ENCODE results near the gene PAWR. TPM values are rescaled to one million over a fixed set of nuclear protein-coding genes. Genes with fewer than 3 reads are reported as not detected.
A peak's percentile ranks its signal among the peaks of the same experiment; 100 is the strongest.

PAWR gene
- total and polyA plus RNA-seq, 9 of the 15 experiments (the other 6 are each of a cell fraction or from before 2014, with no cell fraction given), result 0.82 TPM; not detected in 8

DNA sequence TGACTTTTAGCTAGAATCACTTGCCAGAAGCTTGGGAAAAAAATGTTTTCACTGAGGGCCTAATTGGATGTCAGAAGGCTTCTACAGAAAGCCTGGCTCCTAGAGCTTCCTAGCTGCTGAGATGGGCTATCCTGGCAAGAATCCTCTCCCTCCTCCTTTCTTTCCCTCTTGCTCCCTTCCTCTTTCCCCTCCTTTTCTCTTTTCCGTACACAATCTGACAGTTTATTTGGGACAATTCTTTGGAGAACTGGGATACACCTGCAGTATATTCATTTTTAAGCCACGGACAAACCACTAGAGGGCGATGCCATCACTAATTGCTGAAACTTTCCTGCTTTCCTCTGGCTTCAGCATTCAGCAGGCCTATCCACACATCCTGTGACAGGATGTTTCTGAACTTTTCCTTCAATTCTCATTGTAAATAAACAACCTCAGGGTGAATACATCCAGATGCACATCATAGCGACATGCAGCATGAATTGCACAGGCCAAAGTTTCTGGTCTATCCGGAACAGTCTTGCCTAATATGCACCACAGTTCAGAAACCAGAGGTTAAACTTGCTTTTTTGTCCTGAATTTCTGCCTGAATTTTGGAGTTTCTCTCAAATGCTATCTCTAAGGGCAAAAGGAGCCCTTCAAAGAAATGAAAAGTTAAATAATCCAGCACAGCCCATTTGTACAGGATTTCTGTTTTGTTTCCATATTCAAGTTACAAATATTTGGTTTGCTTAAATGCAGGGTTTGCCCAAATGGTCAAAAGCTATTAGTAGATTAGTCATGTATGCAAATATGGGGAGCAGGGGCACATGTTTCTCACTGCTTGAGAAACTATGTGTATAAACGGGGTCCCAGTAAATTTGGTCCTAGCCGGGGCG is 142.8 kb downstream of the PAWR start:
- H3K27me3 ChIP-seq (ENCODE audit: control insufficient read depth in 2 of 2, insufficient read depth in 2 of 2, low read length in 2 of 2), result no peaks in the 10 kb centered on the region
- no peak overlapping the region for H3K4me2 ChIP-seq (ENCODE audit: insufficient read depth, low read length)
- no peaks in the 10 kb centered on the region for H4K20me1 ChIP-seq (replicated peaks; ENCODE audit: control insufficient read depth, insufficient read depth, low read length)
- no peak overlapping the region for H2AFZ ChIP-seq (ENCODE audit: low read depth, low read length)
- H3K9me3 ChIP-seq (replicated peaks; ENCODE audit: control insufficient read depth, insufficient read depth, low read depth, low read length), result no peaks in the 10 kb centered on the region
- H3K4me1 ChIP-seq (replicated peaks in 1 of 2; ENCODE audit: control insufficient read depth in 2 of 2, insufficient read depth in 2 of 2, low read length in 2 of 2), result no peaks in the 10 kb centered on the region
- H3K9ac ChIP-seq (ENCODE audit: insufficient read depth in 1 of 2, low read depth in 2 of 2, low read length in 2 of 2), result no peak overlapping the region
- WGBS (ENCODE audit: insufficient coverage, low coverage, missing lambda C conversion rate), result 5% methylated on average over 8 of the region's 8 CpGs
- peak; percentile 11 to 36 (median 14) for DNase-seq (ENCODE audit: extremely low read depth in 1 of 4, low spot score in 3 of 4)
- ChIA-PET POLR2A (interaction anchor here (0.6 kb wide), 1 partner anchor 642 kb away, joined by 3 read pairs; no protein-coding TSS in a partner anchor), CTCF (ENCODE audit: low intra/inter-chr PET ratio) (no interaction called here)
- no peak overlapping the region for H3K27ac ChIP-seq (ENCODE audit: extremely low read depth, low read depth, low read length)
- no peaks in the 10 kb centered on the region for H3K9me1 ChIP-seq (ENCODE audit: control insufficient read depth, insufficient read depth, low read length)
- peak; percentile 69 for FAIRE-seq
- no TSS peak for BruUV-seq (replicated peaks)
- ATAC-seq, result peak; percentile 55; the same call in 1 of the 3 replicates
- in situ Hi-C loops (cut with MboI) (no loop called here), intact Hi-C loops (cut with micrococcal nuclease) (loop anchor here (5.0 kb wide), 1 partner anchor 639 kb away; no protein-coding TSS in a partner anchor)
- H3K36me3 ChIP-seq (ENCODE audit: control insufficient read depth, insufficient read depth, low read length), result no peaks in the 10 kb centered on the region
- H3K4me3 ChIP-seq, result no peak overlapping the region
- H3K79me2 ChIP-seq (ENCODE audit: control insufficient read depth, insufficient read depth, low read length), result no peaks in the 10 kb centered on the region
- TF ChIP-seq CCAR2 (IDR thresholded peaks at IDR 0.05; ENCODE audit: low read depth, low read length) (no peak), RAD21 (CRISPR knock-in tag; conservative IDR thresholded peaks at IDR 0.05 in 1 of 2, IDR thresholded peaks at IDR 0.05 in 1 of 2) (peak; percentile 21 to 50; a peak in 2 of 4 replicates)
- TF ChIP-seq, protein P1, sequence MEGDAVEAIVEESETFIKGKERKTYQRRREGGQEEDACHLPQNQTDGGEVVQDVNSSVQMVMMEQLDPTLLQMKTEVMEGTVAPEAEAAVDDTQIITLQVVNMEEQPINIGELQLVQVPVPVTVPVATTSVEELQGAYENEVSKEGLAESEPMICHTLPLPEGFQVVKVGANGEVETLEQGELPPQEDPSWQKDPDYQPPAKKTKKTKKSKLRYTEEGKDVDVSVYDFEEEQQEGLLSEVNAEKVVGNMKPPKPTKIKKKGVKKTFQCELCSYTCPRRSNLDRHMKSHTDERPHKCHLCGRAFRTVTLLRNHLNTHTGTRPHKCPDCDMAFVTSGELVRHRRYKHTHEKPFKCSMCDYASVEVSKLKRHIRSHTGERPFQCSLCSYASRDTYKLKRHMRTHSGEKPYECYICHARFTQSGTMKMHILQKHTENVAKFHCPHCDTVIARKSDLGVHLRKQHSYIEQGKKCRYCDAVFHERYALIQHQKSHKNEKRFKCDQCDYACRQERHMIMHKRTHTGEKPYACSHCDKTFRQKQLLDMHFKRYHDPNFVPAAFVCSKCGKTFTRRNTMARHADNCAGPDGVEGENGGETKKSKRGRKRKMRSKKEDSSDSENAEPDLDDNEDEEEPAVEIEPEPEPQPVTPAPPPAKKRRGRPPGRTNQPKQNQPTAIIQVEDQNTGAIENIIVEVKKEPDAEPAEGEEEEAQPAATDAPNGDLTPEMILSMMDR (IDR thresholded peaks at IDR 0.05 in 2 of 3, conservative IDR thresholded peaks at IDR 0.05 in 1 of 3; ENCODE audit: insufficient read depth in 2 of 3, low read depth in 1 of 3, low read length in 3 of 3), result peak; percentile 16 to 49 (median 45); a peak in 4 of 6 replicates

Data from K562 (cell line).